ENCODE data around the gene VMO1.
A peak's percentile ranks its signal among the peaks of the same experiment; 100 is the strongest.

The VMO1 gene

GRCh38 chr17:4771519-4772234, 14.5 kb downstream of the VMO1 start, which contains the start of gene TM4SF5:
Gene TM4SF5, plus strand, starts transcription at chr17:4771886. Its CDS starts 37 bp downstream, at chr17:4771923.
- TF ChIP-seq REST (IDR thresholded peaks at IDR 0.05; ENCODE audit: insufficient read depth in 1 of 2, low read depth in 2 of 2, low read length in 2 of 2) (no peak), FOXP2 (optimal IDR thresholded peaks at IDR 0.05; ENCODE audit: borderline replicate concordance, extremely low read depth, extremely low read length, insufficient read depth) (peak; percentile 20)

GRCh38 chr17:4769628-4770027, 16.5 kb downstream of the VMO1 start:
- TF ChIP-seq POLR2AphosphoS5 (IDR thresholded peaks at IDR 0.05; ENCODE audit: low read depth, low read length) (no peak), REST (IDR thresholded peaks at IDR 0.05; ENCODE audit: insufficient read depth in 1 of 2, low read depth in 2 of 2, low read length in 2 of 2) (no peak), TAF1 (IDR thresholded peaks at IDR 0.05; ENCODE audit: borderline replicate concordance, insufficient read depth, low read length) (no peak)

- TF ChIP-seq POLR2AphosphoS5 (IDR thresholded peaks at IDR 0.05; ENCODE audit: low read depth, low read length) (no peak), SIN3A (IDR thresholded peaks at IDR 0.05; ENCODE audit: borderline replicate concordance, insufficient read depth, low read length) (no peak), REST (IDR thresholded peaks at IDR 0.05; ENCODE audit: insufficient read depth in 1 of 2, low read depth in 2 of 2, low read length in 2 of 2) (no peak), TAF1 (IDR thresholded peaks at IDR 0.05; ENCODE audit: borderline replicate concordance, insufficient read depth, low read length) (no peak), FOXP2 (optimal IDR thresholded peaks at IDR 0.05; ENCODE audit: borderline replicate concordance, extremely low read depth, extremely low read length, insufficient read depth) (no peak)
Observed at GRCh38 chr17:4768298-4768697, 17.9 kb downstream of the VMO1 start.

DNA sequence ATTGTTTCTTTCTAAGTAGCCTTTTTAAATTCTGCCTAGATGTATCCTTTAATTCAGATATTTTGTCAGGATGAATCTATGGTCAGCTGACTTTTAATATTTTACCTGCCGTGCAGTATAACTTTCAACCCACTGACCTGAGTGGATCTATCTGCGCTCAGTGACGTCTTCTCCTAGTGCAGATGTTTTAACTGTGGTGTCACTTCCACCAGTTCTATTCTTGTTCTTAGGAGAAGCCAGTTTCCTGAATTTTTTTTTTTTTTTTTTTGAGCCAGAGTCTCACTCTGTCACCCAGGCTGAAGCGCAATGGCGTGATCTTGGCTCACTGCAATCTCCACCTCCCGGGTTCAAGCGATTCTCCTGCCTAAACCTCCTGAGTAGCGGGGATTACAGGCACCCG, 19.4 kb downstream of the VMO1 start:
- TF ChIP-seq REST (IDR thresholded peaks at IDR 0.05; ENCODE audit: insufficient read depth in 1 of 2, low read depth in 2 of 2, low read length in 2 of 2) (no peak), TAF1 (IDR thresholded peaks at IDR 0.05; ENCODE audit: borderline replicate concordance, insufficient read depth, low read length) (no peak), SIN3A (IDR thresholded peaks at IDR 0.05; ENCODE audit: borderline replicate concordance, insufficient read depth, low read length) (no peak), POLR2AphosphoS5 (IDR thresholded peaks at IDR 0.05; ENCODE audit: low read depth, low read length) (no peak), FOXP2 (optimal IDR thresholded peaks at IDR 0.05; ENCODE audit: borderline replicate concordance, extremely low read depth, extremely low read length, insufficient read depth) (no peak)

DNA sequence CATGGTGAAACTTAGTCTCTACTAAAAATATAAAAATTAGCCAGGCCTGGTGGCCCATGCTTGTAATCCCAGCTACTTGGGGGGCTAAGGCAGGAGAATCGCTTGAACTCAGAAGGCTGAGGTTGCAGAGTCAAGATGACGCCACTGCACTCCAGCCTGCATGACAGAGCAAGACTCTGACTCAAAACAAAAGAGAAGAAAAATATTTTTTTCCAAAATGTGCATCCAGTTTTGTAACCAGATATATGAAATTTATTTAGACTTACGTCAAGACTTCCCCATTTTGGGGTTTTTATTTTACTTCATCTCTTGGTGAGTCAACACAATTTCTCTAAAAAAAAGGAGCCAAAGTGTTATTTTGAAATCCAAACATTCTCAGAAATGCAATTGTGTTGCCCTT, 20.0 kb downstream of the VMO1 start:
- TF ChIP-seq FOXP2 (optimal IDR thresholded peaks at IDR 0.05; ENCODE audit: borderline replicate concordance, extremely low read depth, extremely low read length, insufficient read depth) = no peak
- TF ChIP-seq TAF1 (IDR thresholded peaks at IDR 0.05; ENCODE audit: borderline replicate concordance, insufficient read depth, low read length) = no peak
- no peak for TF ChIP-seq REST (IDR thresholded peaks at IDR 0.05; ENCODE audit: insufficient read depth in 1 of 2, low read depth in 2 of 2, low read length in 2 of 2)
- no peak for TF ChIP-seq SIN3A (IDR thresholded peaks at IDR 0.05; ENCODE audit: borderline replicate concordance, insufficient read depth, low read length)
- no peak for TF ChIP-seq POLR2AphosphoS5 (IDR thresholded peaks at IDR 0.05; ENCODE audit: low read depth, low read length)
